Karpas-422 (cell line): Measurements from ENCODE around the gene POLRMT. TPM values are rescaled to one million over a fixed set of nuclear protein-coding genes. Genes with fewer than 3 reads are reported as not detected.

ENCODE experiments used
- DNase-seq: peaks from one replicate; pipeline ENCODE4 v3.0.0-alpha.2; 2015
- H2AFZ ChIP-seq: fragments of 200-600 bp; sonication (generic); 2 replicates; pipeline ENCODE4 v1.6.1; 2014; ENCODE audit warnings: antibody characterized with exemption, low read length, mixed read lengths
- H3K27ac ChIP-seq: fragments of 200-600 bp; sonication (generic); 2 replicates; pipeline ENCODE4 v1.5.1; 2014; ENCODE audit warnings: mild to moderate bottlenecking, low read length, moderate library complexity
- H3K27me3 ChIP-seq: fragments of 200-600 bp; sonication (generic); 2 replicates; pipeline ENCODE4 v1.6.1; 2014; ENCODE audit warnings: low read length, mixed read lengths
- H3K36me3 ChIP-seq: fragments of 200-600 bp; sonication (generic); 2 replicates; pipeline ENCODE4 v1.6.1; 2014; ENCODE audit warnings: low read length, mixed read lengths; ENCODE audit not compliant: insufficient read depth
- H3K4me1 ChIP-seq: fragments of 200-600 bp; sonication (generic); 2 replicates; pipeline ENCODE4 v1.6.1; 2014; ENCODE audit warnings: mild to moderate bottlenecking, low read length, mixed read lengths
- H3K4me2 ChIP-seq: fragments of 200-600 bp; sonication (generic); 2 replicates; pipeline ENCODE4 v1.6.1; 2014; ENCODE audit warnings: low read length, low read depth, mild to moderate bottlenecking; ENCODE audit not compliant: poor library complexity, severe bottlenecking
- H3K4me3 ChIP-seq: fragments of 200-600 bp; sonication (generic); 2 replicates; pipeline ENCODE4 v1.5.1; 2014; ENCODE audit warnings: mild to moderate bottlenecking, antibody characterized with exemption, low read length, mixed read lengths
- H3K79me2 ChIP-seq: fragments of 200-600 bp; sonication (generic); 2 replicates; pipeline ENCODE4 v1.6.1; 2014; ENCODE audit warnings: mild to moderate bottlenecking, low read length, mixed read lengths
- H3K9ac ChIP-seq: fragments of 200-600 bp; sonication (generic); 2 replicates; pipeline ENCODE4 v1.6.0; 2014; ENCODE audit warnings: low read length
- H3K9me2 ChIP-seq: fragments of 200-600 bp; sonication (generic), shearing (Covaris generic); replicated peaks from 2 replicates; pipeline ENCODE4 v1.6.0; 2014; ENCODE audit warnings: mild to moderate bottlenecking, low read length, moderate library complexity; ENCODE audit not compliant: insufficient read depth
- H3K9me3 ChIP-seq: fragments of 300-700, 200-600 bp; sonication (generic); 2 replicates; pipeline ENCODE4 v1.6.1; 2014; ENCODE audit warnings: low read length, mixed read lengths
- H4K20me1 ChIP-seq: fragments of 200-600 bp; sonication (generic); 2 replicates; pipeline ENCODE4 v1.6.1; 2014; ENCODE audit warnings: mild to moderate bottlenecking, antibody characterized with exemption, low read length, low read depth; ENCODE audit not compliant: insufficient read depth
- total RNA-seq: library from RNA; depleted of rRNA; stranded (reverse); fragments of >200 nt; shearing (Covaris generic); gene quantifications from 2 replicates; pipeline ENCODE4 v1.2.3, GENCODE V29; 2014; ENCODE audit warnings: low replicate concordance

The POLRMT gene
- total RNA-seq, 1 experiment from 2014 or later, result 51.5 TPM

- Histone ChIP-seq H3K4me3 (no peak overlapping the region; the same call in 1 of the 2 replicates), H3K4me1 (peaks cover 18% of the 10 kb centered on the region)
These were observed 6.8 kb upstream of the POLRMT start for GRCh38 chr19:640161-640558.

DNA sequence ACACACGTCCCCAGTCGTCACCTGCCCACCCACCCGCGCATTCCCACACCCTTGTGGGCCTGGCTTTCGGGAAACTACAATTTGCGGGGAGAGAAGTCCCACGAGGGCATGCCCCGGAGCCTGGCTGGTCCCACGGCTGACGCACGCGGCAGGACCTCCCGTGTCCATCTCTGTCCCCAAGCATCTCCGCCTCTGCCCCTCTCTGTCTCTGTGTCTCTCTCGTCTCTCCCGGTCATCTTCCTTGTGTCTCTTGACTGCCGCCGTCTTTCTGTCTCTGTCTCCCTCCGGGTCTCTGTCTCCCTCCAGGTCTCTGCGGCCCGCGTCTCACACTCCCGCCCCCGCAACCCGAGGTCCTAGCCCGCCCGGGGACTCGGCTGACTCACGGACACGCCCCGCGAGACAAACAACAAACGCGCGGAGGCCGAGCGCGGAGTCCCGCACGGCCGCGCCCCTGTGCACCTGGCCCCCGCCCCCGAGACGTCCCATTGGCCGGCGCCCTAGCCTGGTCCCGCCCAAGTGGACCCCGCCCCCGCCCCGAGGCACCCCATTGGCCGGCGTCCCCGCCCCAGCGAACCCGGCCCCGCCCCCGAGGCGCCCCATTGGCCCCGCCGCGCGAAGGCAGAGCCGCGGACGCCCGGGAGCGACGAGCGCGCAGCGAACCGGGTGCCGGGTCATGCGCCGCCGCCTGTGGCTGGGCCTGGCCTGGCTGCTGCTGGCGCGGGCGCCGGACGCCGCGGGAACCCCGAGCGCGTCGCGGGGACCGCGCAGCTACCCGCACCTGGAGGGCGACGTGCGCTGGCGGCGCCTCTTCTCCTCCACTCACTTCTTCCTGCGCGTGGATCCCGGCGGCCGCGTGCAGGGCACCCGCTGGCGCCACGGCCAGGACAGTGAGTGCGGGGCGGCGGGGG, 6.2 kb upstream of the POLRMT start, which contains the start of gene FGF22:
Gene FGF22, plus strand, starts transcription at position 627 of the 908 bp plus-strand sequence. Its CDS starts 47 bp downstream, at position 674.
- Histone ChIP-seq H3K27me3 (no peaks in the 10 kb centered on the region), H3K27ac (no peak within 1 kb of the TSS), H3K4me1 (peaks cover 13% of the 10 kb centered on the region), H3K4me3 (peak within 1 kb of the TSS; percentile 40; the same call in 1 of the 2 replicates), H3K36me3 (no peaks in the 10 kb centered on the region), H3K9me3 (no peaks in the 10 kb centered on the region), H3K4me2 (peak within 1 kb of the TSS; percentile 67), H2AFZ (no peak within 1 kb of the TSS), H3K79me2 (no peaks in the 10 kb centered on the region), H4K20me1 (peaks cover 22% of the 10 kb centered on the region; the same call in 1 of the 2 replicates), H3K9me2 (no peaks in the 10 kb centered on the region), H3K9ac (peak within 1 kb of the TSS; percentile 30)
- DNase-seq, result peak; percentile 97

More at GRCh38 chr19:640161-640558, 6.8 kb upstream of the POLRMT start:
- Histone ChIP-seq H3K36me3 (no peaks in the 10 kb centered on the region), H3K9me2 (no peaks in the 10 kb centered on the region), H4K20me1 (peaks cover 22% of the 10 kb centered on the region; the same call in 1 of the 2 replicates), H3K4me2 (peak overlapping the region; percentile 35), H3K27ac (no peak overlapping the region), H2AFZ (no peak overlapping the region), H3K79me2 (no peaks in the 10 kb centered on the region), H3K9ac (no peak overlapping the region), H3K9me3 (no peaks in the 10 kb centered on the region), H3K27me3 (no peaks in the 10 kb centered on the region)
- no peak for DNase-seq

DNA sequence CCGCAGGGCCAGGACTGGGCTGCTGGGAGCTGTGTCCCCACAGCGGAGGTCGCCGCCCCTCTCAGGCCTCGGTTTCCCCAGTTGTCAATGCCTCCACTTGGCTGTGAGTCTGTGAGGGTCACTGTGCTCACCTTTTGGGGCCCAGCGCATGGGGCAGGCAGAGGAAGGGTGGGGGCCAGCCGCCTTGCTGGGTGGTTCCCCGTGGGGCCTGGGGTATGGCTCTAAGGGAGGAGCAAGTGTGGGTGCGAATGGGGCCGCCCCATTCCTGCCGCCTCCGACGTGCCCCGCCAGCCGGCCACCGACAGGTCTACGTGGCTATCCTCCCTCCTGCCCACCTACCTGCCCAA, 5.5 kb upstream of the POLRMT start:
- Histone ChIP-seq H3K4me1 (peaks cover 13% of the 10 kb centered on the region), H3K36me3 (no peaks in the 10 kb centered on the region), H3K9me2 (no peaks in the 10 kb centered on the region), H3K79me2 (no peaks in the 10 kb centered on the region), H3K9ac (no peak overlapping the region), H4K20me1 (peaks cover 22% of the 10 kb centered on the region; the same call in 1 of the 2 replicates), H3K9me3 (no peaks in the 10 kb centered on the region), H2AFZ (no peak overlapping the region), H3K27ac (no peak overlapping the region), H3K4me2 (no peak overlapping the region), H3K4me3 (no peak overlapping the region), H3K27me3 (no peaks in the 10 kb centered on the region)
- DNase-seq, result no peak

DNA sequence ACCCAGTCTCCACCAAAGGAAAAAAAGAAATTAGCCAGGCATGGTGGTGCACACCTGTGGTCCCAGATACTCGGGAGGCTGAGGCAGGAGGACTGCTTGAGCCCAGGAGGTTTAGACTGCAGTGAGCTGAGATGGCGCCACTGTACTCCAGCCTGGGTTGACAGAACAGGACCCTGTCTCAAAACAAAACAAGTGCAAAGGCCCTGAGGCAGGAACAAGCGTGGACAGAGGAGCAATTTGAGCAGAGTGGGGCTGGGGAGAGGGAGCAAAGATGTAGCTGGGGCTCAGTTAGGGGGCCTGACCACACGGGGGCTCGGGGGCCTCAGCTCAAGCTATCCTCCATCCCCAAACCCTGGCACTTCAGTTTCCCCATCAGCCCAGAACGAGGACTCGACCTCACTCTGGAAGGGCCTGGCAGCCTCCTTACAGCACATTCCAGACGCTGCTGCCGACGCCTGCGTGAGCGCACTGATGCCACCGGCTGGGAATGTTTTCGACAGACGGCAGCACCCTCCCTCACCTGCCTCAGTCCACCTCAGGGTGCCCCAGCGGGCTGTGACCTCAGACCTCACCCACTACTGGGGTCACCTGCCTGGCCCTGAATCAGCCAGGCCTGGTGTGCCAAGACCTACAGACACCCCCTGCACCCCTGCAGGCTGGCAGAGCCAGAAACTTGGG, 1.8 kb upstream of the POLRMT start:
- no peak overlapping the region for H3K4me2 ChIP-seq
- H3K4me1 ChIP-seq, result peaks cover 21% of the 10 kb centered on the region
- H3K79me2 ChIP-seq, result peaks cover 30% of the 10 kb centered on the region
- no peak overlapping the region for H2AFZ ChIP-seq
- DNase-seq, result no peak
- H3K27ac ChIP-seq, result no peak overlapping the region
- H3K9me2 ChIP-seq, result no peaks in the 10 kb centered on the region
- H3K4me3 ChIP-seq, result no peak overlapping the region
- H3K27me3 ChIP-seq, result no peaks in the 10 kb centered on the region
- H3K9me3 ChIP-seq, result no peaks in the 10 kb centered on the region
- peaks cover 12% of the 10 kb centered on the region; the same call in 1 of the 2 replicates for H4K20me1 ChIP-seq
- H3K9ac ChIP-seq, result no peak overlapping the region
- no peaks in the 10 kb centered on the region; the same call in 1 of the 2 replicates for H3K36me3 ChIP-seq

DNA sequence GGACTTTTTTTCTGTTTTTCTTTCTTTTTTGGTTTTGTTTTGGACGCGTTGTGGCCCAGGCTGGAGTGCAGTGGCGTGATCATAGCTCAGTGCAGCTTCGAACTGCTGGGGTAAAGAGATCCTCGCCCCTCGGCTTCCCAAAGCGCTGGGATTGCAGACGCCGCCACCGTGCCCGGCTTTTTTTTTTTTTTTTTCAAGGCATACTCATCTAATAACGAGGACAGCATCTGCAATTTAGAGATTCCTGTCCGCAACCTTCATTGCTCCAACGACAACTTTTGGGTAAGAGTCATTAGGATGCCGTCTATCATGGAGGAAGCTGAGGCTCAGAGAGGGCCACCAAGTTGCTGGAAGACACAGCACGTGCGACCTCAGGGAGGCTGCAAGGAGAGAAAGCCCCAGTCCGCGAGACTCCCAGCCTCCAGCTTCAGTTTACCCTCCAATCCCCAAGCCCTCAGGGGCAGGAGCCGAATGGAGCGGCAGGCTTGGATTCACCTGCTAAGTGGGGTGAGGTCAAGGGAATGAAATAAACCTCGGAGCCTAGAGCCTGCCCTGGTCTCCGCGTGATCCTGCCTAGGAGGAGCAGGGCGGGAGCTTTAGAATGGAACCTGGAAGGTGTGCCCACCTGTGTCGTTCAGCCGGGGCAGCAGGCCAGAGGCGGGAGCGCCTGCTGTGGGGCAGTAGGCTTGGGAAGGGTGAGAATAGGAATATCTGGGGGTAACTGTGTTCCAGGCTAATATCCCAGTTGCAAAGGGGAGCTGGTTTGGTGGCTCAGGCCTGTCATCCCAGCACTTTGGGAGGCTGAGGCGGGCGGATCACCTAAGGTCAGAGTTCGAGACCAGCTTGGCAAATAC, 676 bp upstream of the POLRMT start:
- Histone ChIP-seq H3K4me2 (peak overlapping the region; percentile 83), H3K4me1 (peaks cover 14% of the 10 kb centered on the region), H2AFZ (peak overlapping the region; percentile 87; the same call in 1 of the 2 replicates), H4K20me1 (0 out of 2 replicates have a peak, but pooled peaks cover 8% of the 10 kb centered on the region), H3K36me3 (peaks cover 1% of the 10 kb centered on the region), H3K9me3 (no peaks in the 10 kb centered on the region), H3K27ac (no peak overlapping the region), H3K4me3 (peak overlapping the region; percentile 64), H3K9ac (peak overlapping the region; percentile 67), H3K79me2 (peaks cover 34% of the 10 kb centered on the region), H3K9me2 (no peaks in the 10 kb centered on the region), H3K27me3 (no peaks in the 10 kb centered on the region)
- DNase-seq, result no peak

GRCh38 chr19:632579-633067, 714 bp downstream of the POLRMT start:
- H3K27me3 ChIP-seq, result no peaks in the 10 kb centered on the region
- no peaks in the 10 kb centered on the region for H3K9me2 ChIP-seq
- H3K9me3 ChIP-seq, result no peaks in the 10 kb centered on the region
- peak overlapping the region; percentile 92 for H3K9ac ChIP-seq
- H3K4me3 ChIP-seq, result peak overlapping the region; percentile 97
- peaks cover 14% of the 10 kb centered on the region for H3K4me1 ChIP-seq
- H4K20me1 ChIP-seq, result no peaks in the 10 kb centered on the region
- peaks cover 9% of the 10 kb centered on the region for H3K36me3 ChIP-seq
- peak overlapping the region; percentile 83 for H3K4me2 ChIP-seq
- H2AFZ ChIP-seq, result peak overlapping the region; percentile 83
- peaks cover 45% of the 10 kb centered on the region for H3K79me2 ChIP-seq
- peak; percentile 81 for DNase-seq
- peak overlapping the region; percentile 24; the same call in 1 of the 2 replicates for H3K27ac ChIP-seq

GRCh38 chr19:629961-630714, 3.2 kb downstream of the POLRMT start:
- Histone ChIP-seq H3K27me3 (no peaks in the 10 kb centered on the region), H2AFZ (no peak overlapping the region), H3K4me1 (peaks cover 14% of the 10 kb centered on the region), H4K20me1 (no peaks in the 10 kb centered on the region), H3K4me3 (no peak overlapping the region), H3K9me3 (no peaks in the 10 kb centered on the region), H3K9ac (no peak overlapping the region), H3K79me2 (peaks cover 48% of the 10 kb centered on the region), H3K36me3 (peaks cover 14% of the 10 kb centered on the region), H3K9me2 (no peaks in the 10 kb centered on the region), H3K4me2 (no peak overlapping the region), H3K27ac (no peak overlapping the region)
- DNase-seq, result no peak
